KMS-11 (cell line): ENCODE measurements around the gene COL26A1.
"Not testable (repeated sequence)": the region's sequence is repeated elsewhere in the genome, so short reads cannot be mapped to it uniquely, and the experiment has no call there.

Source experiments
- H2AFZ ChIP-seq: fragments of 200-600 bp; sonication (generic); 2 replicates; pipeline ENCODE4 v1.6.1; 2016; ENCODE audit warnings: antibody characterized with exemption, mixed run types, low read depth
- H3K27ac ChIP-seq: fragments of 200-600 bp; sonication (generic); 2 replicates; pipeline ENCODE4 v1.6.1; 2016; ENCODE audit warnings: mild to moderate bottlenecking, mixed run types
- H3K27me3 ChIP-seq: fragments of 200-600 bp; sonication (generic); 2 replicates; pipeline ENCODE4 v1.6.1; 2017; ENCODE audit warnings: mild to moderate bottlenecking, low read depth, mixed run types, moderate library complexity; ENCODE audit not compliant: insufficient read depth
- H3K36me3 ChIP-seq: fragments of 200-600 bp; sonication (generic); 2 replicates; pipeline ENCODE4 v1.6.1; 2017; ENCODE audit warnings: mild to moderate bottlenecking, mixed run types; ENCODE audit not compliant: insufficient read depth
- H3K4me1 ChIP-seq: fragments of 200-600 bp; sonication (generic); 2 replicates; pipeline ENCODE4 v1.6.1; 2016; ENCODE audit warnings: mild to moderate bottlenecking, low read depth, mixed run types; ENCODE audit not compliant: poor library complexity, severe bottlenecking
- H3K4me2 ChIP-seq: fragments of 200-600 bp; sonication (generic); 2 replicates; pipeline ENCODE4 v1.7.0; 2016; ENCODE audit warnings: mild to moderate bottlenecking, mixed run types
- H3K4me3 ChIP-seq: fragments of 200-600 bp; sonication (generic); IDR thresholded peaks from 2 replicates; pipeline ENCODE4 v1.6.1; 2017; ENCODE audit warnings: low read depth, low read length, mixed read lengths; ENCODE audit not compliant: insufficient read depth
- H3K79me2 ChIP-seq: fragments of 200-600 bp; sonication (generic); 2 replicates; pipeline ENCODE4 v1.6.1; 2016; ENCODE audit warnings: low read depth, mixed run types; ENCODE audit not compliant: insufficient read depth
- H3K9ac ChIP-seq: fragments of 200-600 bp; sonication (generic); 2 replicates; pipeline ENCODE4 v1.6.1; 2016; ENCODE audit warnings: mild to moderate bottlenecking, mixed run types
- H4K20me1 ChIP-seq: fragments of 200-600 bp; sonication (generic); 2 replicates; pipeline ENCODE4 v1.6.1; 2016; ENCODE audit warnings: mild to moderate bottlenecking, mixed run types; ENCODE audit not compliant: insufficient read depth
- TF ChIP-seq, protein P1 (sequence below): fragments of 200-600 bp; sonication (generic); conservative IDR thresholded peaks from 2 replicates; pipeline ENCODE4 v1.6.1; 2017; ENCODE audit warnings: low read depth, mild to moderate bottlenecking, antibody characterized with exemption, low read length, moderate library complexity, mixed read lengths

Gene COL26A1

DNA sequence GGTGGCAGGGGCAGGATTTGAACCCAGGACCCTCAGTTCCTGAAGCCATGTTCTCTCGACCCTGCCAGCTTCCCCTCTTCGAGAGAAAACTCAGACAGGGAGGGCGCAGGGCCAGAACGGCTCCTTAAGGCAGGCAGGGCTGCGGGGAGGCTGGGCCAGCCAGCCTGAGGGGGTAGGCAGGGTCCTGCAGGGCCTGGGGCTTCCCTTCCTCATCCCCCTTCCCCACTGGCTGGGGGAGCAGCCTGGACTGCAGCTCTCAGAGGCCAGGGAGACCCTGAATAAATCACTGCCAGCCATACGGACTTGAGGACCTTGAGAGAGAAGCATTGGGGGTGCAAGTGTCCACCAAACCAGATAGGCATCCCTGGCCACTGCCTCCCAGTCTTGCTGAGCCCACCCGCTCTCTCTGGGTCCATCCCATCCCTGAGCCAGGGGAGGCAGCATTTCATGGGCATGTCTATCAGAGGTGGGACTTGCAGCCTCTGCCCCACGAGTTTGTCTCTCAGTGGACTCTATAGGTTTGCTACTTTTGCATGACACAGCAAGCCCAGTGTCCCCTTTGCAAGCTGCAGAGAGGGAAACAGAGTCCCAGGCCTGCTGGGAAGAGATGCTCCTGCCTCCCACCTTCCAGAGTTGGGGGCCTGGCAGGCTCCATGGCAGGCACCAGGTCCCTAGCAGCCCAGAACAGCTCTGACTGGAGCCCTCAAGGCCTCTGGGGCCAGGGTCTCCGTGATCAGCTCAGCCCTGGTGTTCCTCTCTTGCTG is 195.5 kb downstream of the COL26A1 start:
- TF ChIP-seq, protein P1, sequence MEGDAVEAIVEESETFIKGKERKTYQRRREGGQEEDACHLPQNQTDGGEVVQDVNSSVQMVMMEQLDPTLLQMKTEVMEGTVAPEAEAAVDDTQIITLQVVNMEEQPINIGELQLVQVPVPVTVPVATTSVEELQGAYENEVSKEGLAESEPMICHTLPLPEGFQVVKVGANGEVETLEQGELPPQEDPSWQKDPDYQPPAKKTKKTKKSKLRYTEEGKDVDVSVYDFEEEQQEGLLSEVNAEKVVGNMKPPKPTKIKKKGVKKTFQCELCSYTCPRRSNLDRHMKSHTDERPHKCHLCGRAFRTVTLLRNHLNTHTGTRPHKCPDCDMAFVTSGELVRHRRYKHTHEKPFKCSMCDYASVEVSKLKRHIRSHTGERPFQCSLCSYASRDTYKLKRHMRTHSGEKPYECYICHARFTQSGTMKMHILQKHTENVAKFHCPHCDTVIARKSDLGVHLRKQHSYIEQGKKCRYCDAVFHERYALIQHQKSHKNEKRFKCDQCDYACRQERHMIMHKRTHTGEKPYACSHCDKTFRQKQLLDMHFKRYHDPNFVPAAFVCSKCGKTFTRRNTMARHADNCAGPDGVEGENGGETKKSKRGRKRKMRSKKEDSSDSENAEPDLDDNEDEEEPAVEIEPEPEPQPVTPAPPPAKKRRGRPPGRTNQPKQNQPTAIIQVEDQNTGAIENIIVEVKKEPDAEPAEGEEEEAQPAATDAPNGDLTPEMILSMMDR, result no peak
- Histone ChIP-seq H3K36me3 (no peaks in the 10 kb centered on the region), H3K4me2 (no peak overlapping the region), H3K27ac (no peak overlapping the region), H2AFZ (no peak overlapping the region), H3K27me3 (peaks cover 36% of the 10 kb centered on the region), H3K9ac (no peak overlapping the region), H3K4me1 (no peaks in the 10 kb centered on the region), H3K4me3 (no peak overlapping the region), H3K79me2 (no peaks in the 10 kb centered on the region), H4K20me1 (no peaks in the 10 kb centered on the region)

DNA sequence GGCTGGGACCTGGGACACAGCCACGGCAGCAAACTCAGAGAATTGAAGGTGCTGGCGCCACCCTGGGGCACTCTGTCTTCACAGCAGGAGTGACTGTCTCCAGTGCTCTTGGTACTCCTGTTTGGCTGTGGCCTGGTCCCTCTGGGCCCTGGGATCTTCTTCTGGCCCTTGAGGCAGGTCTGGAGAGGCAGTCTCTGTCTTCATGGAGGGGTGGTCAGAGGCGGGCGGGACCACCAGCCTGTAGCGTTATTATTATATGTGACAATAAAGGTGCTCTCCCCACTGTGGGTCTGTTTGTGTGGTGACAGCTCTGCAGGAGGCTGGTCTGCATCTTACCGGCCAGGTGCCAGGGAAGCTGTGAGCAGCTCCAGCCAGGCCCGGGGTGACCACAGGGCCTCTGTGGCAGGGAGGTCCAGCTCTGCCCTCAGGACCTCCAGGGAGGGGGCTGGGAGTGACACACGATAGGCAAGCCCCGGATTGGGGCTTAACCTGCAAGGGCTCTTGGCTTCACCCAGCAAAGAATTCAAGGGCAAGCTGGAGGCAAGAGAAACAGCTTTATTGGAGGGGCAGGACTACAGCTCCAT is 196.2 kb downstream of the COL26A1 start:
- H3K4me1 ChIP-seq, result no peaks in the 10 kb centered on the region
- H3K79me2 ChIP-seq, result no peaks in the 10 kb centered on the region
- no peak overlapping the region for H2AFZ ChIP-seq
- no peak overlapping the region for H3K9ac ChIP-seq
- no peak overlapping the region for H3K27ac ChIP-seq
- H4K20me1 ChIP-seq, result no peaks in the 10 kb centered on the region
- TF ChIP-seq, protein P1, result no peak
- no peaks in the 10 kb centered on the region for H3K36me3 ChIP-seq
- H3K4me3 ChIP-seq, result no peak overlapping the region
- H3K27me3 ChIP-seq, result peaks cover 36% of the 10 kb centered on the region
- H3K4me2 ChIP-seq, result no peak overlapping the region

DNA sequence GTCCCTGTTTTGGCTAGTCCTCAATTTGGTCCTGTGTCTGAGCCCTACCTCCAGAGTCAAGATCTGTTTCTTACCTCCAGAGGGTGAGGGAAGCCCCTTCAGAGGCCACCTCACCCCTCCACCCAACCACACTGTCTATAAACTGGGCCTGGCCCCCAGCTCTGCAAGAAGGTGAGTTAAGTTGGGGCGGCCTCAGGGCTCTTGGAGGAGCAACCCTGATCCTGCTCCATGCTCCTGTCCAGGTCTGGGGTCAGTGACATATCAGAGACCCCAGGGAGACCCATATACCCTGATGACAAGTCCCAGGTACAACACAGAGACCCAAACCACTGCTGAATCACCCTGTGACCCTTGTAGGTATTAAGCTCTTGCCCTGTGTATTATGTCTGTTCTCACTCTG is 196.9 kb downstream of the COL26A1 start:
- H3K79me2 ChIP-seq, result no peaks in the 10 kb centered on the region
- TF ChIP-seq, protein P1, result no peak
- no peaks in the 10 kb centered on the region for H4K20me1 ChIP-seq
- H3K9ac ChIP-seq, result no peak overlapping the region
- H3K27ac ChIP-seq, result no peak overlapping the region
- H3K4me3 ChIP-seq, result no peak overlapping the region
- no peak overlapping the region for H2AFZ ChIP-seq
- no peaks in the 10 kb centered on the region for H3K4me1 ChIP-seq
- H3K27me3 ChIP-seq, result peaks cover 34% of the 10 kb centered on the region
- no peaks in the 10 kb centered on the region for H3K36me3 ChIP-seq
- H3K4me2 ChIP-seq, result no peak overlapping the region

DNA sequence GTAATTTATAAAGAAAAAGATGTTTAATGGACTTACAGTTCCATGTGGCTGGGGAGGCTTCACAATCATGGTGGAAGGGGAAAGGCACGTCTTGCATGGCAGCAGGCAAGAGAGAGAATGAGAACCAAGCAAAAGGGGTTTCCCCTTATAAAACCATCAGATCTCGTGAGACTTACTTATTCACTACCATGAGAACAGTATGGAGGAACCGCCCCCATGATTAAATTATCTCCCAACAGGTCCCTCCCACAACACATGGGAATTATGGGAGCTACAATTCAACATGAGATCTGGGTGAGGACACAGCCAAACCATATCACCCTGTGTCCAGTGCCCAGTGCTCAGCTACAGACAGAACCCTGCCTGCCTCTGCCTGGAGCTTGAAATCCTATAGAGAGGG is 197.3 kb downstream of the COL26A1 start:
- H3K27ac ChIP-seq, H3K4me2 ChIP-seq, H3K9ac ChIP-seq, H3K4me1 ChIP-seq, H3K36me3 ChIP-seq, H3K79me2 ChIP-seq, H4K20me1 ChIP-seq, H3K4me3 ChIP-seq, H2AFZ ChIP-seq: not testable (repeated sequence)
- peaks cover 33% of the 10 kb centered on the region for H3K27me3 ChIP-seq

DNA sequence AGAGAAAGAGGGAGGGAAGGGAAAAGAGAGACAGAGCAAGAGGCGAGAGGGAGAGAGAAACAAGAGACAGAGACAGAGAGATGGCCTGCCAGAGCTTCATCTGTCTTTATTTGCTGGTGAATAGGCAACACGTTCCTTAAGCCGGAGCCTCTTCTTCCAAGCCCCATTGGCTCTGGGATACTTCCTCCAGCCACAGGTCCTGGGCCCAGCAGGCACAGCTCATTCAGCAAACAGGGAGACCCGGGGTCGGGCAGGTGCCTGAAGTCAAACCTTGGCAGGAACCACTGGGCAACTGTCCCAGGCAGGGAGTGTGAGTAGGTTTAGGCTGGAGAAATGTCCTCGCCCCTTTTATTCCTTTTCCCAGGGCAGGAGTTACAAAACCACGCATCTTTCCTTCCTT is 198.2 kb downstream of the COL26A1 start:
- H3K36me3 ChIP-seq, result no peaks in the 10 kb centered on the region
- TF ChIP-seq, protein P1, result no peak
- peaks cover 29% of the 10 kb centered on the region for H3K27me3 ChIP-seq

DNA sequence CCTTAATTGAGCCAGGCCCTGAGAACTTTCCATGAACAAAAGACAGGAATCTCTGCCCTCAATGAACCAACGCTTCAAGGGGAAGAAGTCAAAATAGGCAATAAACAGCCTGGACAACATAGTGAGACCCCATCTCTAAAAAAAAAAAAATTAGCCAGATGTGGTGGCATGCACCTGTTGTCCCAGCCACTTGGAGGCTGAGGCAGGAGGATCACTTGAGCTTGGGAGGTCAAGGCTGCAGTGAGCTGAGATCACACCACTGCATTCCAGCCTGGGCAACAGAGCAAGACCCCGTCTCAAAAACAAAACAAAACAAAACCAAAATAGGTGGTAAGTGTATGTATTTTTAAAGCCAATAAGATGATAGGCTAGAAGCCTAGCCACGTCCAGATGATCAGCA is 198.6 kb downstream of the COL26A1 start:
- H3K36me3 ChIP-seq, H3K4me2 ChIP-seq, H3K79me2 ChIP-seq, H3K4me1 ChIP-seq, H2AFZ ChIP-seq, H3K4me3 ChIP-seq, H3K9ac ChIP-seq, H4K20me1 ChIP-seq, H3K27ac ChIP-seq: not testable (repeated sequence)
- peaks cover 29% of the 10 kb centered on the region for H3K27me3 ChIP-seq

More for the DNA sequence above, 198.2 kb downstream of the COL26A1 start:
- Histone ChIP-seq H4K20me1 (no peaks in the 10 kb centered on the region), H3K9ac (no peak overlapping the region), H2AFZ (no peak overlapping the region), H3K4me2 (no peak overlapping the region), H3K27ac (no peak overlapping the region), H3K4me3 (no peak overlapping the region), H3K4me1 (no peaks in the 10 kb centered on the region), H3K79me2 (no peaks in the 10 kb centered on the region)
